SHP77 (cell line): ENCODE measurements around the gene ZNF438.
A peak's percentile ranks its signal among the peaks of the same experiment; 100 is the strongest.

Source experiments
- DNase-seq, 2 experiments: peaks; one replicate each; lab custom pipeline; 2025; lab: John Stamatoyannopoulos, UW

Gene ZNF438

DNA sequence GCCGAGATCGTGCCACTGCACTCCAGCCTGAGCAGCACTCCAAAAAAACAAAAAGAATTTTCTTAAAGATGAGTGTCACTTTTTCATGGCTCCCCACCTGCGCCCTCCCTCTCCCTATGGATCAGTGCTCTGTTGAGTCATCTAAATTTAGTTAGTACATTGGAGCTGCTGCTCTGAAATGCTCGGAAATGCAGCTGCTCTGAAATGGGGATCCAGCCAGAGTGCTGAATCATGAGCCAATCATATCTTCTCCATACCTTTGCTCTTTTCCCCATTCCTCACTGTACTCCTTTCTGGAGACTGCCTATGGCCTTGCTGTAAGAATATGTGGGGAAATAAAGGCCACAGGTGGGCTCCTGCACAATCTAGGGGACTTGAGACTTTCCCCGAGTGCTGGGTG lies 188.8 kb downstream of the ZNF438 start:
- no peak for DNase-seq

DNA sequence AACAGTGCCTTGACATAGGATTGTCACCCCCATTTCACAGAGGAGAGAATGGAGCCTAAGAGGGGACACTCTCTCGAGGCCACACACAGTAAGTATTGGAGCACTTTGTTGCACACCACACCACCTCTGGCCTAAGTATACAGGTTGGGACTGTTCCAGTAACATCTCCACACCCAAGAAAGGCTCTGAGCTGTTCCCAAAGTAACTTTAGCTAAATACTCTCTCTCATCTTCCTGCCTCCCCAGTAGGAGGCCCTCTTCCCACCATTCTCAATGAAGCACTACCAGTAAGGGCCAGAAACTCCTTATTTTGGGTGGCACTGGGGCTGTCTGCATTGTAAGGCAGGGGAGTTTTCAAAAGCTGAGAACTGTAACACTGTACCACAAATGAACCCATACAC lies 189.5 kb downstream of the ZNF438 start:
- no peak for DNase-seq

DNA sequence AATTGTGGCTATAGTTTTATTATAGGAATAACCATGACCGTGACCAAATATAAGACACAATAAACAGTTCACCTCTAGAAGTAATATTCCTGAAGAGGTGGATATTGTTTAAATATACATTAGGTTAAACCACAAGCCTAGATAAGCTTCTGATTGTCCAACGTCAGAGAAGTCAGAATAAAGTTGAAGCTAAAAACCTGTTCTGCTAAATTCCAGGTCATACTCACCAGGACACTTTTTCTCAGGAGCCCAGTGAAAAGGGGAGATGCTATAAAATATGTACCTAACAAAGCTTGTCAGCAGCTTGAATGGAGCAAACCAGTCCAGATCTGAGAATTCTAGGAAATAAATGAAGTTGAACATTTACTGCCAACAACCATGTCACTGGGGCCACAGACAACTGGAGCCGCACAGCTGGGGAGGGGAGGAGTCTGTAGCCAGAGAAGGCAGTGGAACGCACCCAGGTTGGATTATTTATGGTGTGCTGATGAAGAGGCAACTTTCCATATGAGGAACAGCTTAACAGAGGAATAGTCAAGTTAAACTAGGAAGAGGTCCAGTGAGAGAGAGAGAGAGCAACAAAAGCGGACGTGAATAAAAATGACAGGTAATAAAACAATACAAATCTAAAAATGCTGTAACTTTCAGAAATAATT lies 191.1 kb downstream of the ZNF438 start:
- no peak for DNase-seq

DNA sequence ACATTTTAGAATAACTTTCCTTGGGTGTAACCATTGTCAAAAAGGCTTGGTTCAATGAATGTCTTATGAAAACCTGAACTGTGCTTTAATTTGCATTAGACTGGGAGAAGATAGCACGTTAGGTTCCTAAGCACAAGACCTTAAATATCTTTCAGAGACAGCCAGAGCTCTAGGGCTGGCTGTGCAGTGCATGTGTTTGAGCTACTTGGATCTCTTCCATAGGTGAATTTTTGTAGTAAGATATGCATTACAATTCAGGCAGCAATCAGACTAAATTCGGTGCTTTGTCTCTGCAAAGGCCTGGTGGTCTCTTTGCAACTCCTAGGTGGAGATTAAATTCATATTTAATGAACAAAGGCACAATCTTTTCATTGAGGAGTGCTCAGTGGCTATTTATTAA lies 192.0 kb downstream of the ZNF438 start:
- no peak for DNase-seq

DNA sequence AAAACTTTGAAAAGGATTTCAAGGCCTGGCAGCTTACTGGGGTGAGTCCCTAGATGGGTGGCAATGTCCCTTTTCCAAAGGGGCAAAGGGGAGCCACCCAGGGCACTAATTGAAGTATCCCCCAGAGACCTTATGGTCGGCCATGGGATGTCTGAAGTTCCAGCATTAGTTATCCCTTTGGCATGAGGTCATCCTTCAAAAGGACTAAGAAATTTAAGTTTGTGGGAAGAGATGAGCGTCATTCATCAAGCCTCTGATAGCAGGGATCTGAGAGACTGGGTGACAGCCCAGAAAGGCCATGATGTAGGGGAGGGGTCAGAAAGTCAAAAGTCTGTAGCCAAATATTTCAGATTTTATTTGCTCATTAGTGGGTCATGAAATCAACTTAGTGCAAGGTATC lies 195.3 kb downstream of the ZNF438 start:
- no peak for DNase-seq

DNA sequence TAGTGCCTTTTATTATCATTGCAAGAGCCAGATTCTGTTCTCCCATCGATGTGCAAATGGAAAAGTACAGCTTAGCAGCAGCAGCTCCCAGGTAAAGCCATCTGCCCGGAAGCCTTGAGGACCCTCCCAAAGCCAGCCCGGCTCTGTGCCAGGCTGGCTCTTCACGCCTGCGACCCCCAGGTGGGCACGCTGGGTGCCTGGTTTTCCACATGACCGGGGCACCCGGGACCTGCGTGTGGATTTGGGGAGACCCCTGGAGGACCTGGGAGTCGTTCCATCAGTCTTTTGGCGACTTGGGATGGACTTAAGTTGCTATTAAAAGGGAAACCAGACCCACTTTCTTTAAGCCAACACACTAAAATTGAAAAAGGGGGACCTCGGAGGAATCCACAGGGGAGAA lies 196.5 kb downstream of the ZNF438 start:
- DNase-seq = no peak

DNA sequence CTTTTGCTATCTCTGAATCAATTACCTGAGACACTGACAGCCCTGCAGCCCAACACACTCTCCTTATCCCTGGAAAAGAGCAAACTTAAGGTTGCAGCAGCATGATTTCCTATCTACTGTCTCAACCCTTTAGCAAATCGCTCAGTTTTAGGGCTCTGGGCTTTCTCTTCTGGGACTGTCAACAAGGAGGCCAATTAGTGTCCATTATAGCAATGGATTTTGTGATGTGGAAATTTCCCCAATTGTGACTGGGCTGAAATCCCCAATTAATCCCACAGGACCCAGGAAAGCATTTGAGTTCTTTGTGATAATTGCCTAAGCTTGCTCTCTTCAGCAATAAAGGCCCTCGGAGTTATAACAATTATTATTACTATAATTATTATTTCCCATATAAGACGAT lies 197.0 kb downstream of the ZNF438 start:
- DNase-seq = no peak

DNA sequence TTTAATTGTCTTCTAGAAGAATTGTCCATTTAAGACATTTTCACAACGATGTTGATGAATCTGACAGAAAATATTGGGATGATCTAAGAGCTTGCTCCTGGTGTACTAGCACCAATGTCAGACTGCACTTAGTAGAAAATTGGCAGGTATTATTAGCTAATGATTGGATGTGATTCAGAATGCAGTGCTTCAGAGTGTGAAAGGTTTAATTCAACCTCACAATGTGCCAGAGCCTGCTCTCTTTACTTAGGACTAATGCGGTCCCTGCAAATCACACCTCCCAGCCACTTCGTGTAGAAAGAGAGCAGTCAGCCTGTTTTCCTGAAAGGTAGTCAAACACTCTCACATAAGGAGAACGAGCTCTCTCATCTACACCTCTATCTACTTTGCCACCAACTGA lies 197.5 kb downstream of the ZNF438 start:
- no peak for DNase-seq

DNA sequence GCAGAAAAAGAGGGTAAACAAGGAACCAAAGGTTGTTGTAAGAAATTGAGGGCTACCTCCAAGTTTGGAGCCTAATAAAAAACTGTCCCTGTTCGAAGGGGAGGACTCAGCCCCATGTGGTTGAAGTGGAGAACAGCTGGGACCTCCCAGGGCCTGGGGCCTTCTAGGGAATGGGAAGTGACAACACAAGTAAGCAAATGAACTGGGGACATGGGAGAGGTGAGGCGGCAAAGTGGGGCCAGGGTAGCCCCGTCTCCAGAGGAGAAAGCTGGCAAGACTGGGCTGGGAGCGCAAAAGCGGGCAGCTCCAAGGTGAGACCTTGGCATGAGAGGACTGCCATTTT lies 198.1 kb downstream of the ZNF438 start:
- no peak for DNase-seq

DNA sequence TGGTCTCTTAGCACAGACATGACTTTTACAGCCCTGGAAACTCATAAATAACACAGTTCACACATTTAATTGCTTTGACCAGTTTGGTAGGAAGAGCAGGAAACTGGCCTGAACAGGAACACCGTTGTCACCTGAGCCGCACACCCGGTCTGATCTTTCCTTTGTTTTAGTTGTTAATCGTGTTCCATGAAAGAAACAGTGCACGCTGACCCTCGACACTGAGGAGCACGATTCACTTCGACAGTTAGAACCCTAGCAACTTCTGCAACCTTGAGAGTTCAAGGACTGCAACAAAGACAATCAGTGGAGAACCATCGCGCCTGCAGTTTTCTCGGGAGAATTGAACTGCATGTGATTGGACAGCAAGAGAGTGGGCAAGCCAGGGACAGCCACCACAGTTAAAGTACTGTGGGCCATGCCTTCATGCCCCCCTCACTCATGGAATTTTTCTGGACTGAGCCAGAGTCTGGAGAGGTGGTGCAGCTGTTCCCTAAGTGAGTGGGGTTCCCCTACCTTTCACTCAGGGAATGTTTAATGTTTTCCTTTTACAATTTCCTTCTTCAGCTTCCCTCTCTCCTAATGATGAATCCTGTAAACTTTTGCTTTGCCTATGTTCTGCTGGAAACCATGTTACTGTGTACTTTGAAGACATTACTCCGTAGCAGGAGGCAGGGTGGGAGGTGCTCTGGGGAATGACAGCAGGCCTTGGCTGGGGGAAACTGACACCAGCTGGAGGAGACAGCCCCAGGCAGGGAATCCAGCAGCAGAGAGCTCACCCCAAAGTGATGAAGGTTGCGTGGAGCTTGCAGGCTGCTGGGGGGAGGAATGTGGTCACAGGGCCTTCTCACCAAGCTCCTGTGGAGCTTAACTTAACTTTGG lies 198.7 kb downstream of the ZNF438 start:
- DNase-seq = no peak

DNA sequence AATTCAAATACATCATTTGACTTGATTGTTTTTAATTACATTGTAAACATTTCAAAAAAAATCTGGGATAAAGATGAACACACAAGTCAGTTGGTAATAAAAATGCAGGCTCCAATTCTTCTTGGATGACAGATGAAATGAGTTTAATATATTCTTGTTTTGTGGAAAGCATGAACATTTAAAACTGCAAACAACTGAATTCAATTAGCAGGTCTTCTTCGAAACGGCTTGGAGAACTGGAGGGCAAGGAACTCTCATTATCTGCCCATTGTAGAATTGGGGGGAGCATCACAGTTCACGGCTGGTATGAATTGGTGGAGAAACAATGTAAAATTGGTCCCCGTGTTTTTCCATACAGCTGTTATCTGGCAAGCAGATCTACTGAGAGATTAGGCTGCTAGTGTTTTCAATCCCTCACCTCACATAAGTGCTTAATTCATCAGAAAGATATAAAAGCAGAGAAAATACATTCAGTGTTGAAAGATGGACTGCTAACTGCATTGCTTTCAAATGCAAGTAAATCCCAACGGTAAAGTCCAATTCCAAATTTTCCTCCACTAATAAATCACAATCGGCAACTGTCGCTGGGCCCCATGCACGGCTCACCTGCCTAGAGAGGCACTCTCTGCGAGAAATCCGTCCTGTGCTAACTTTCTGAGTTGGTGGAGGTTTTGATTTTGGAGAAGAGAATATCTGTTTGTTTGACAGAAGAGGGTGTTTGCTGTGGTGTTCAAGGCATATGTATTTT lies 199.5 kb downstream of the ZNF438 start:
- no peak for DNase-seq

DNA sequence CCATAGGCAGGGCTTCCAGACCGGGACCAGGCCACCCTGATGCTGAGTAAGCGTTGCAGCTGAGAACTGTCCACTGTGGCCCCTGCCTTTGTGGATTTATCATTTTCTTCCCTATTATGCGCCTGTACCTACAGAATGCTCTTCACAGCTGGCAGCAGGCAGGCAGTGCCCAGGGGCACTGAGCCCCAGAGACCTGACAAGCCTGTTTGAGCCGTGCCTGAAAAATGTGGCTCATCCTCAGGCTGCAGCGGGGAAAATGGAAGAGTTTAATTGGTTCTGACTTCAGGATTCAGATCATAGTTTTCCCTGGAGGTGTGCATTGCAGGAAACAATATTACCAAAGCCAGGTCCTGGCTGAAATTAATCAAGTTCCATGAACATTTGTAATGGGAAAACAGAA lies 200.2 kb downstream of the ZNF438 start:
- no peak for DNase-seq

DNA sequence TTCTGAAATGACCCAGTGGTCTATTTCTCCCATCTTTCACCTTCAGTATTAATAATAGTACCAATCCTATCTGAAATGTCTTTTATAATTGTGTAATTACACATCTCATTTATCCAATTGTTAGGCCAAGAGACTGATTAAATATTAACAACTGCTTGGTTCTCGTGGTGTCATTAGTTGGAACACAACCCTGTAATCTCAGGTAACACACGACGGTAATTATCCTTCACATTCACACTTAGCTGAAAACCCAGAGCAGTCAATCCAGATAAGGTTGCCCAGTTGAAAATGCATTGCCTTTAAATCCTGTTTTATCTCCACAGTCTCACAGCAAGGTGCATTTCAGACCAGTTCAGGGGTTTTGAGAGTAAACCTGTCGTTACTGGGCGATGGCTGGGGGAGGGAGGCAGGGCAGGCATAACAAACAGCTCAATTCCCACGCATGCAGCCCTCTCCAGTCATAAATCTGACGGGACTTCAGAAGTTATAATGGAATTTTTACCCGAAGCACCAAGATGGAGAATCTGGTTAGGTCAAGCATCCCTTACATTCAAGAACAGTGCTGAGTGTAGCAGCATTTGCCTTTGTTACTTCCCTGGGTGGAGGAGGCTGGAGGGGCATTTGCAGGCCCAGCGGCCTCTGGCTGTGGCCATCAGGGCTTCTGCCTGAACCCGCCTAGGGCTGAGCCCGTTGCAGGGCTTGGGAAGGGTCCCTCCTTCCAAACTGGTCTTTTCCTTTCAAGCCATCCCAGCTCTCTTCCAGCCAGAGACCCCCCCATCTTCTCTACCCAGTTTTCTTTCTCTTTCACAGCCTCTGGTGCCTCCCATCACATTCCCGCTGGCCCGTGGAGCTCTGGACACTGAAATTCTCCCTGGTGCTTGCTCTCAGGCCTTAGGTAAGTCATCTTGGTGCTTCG lies 201.1 kb downstream of the ZNF438 start:
- no peak for DNase-seq

DNA sequence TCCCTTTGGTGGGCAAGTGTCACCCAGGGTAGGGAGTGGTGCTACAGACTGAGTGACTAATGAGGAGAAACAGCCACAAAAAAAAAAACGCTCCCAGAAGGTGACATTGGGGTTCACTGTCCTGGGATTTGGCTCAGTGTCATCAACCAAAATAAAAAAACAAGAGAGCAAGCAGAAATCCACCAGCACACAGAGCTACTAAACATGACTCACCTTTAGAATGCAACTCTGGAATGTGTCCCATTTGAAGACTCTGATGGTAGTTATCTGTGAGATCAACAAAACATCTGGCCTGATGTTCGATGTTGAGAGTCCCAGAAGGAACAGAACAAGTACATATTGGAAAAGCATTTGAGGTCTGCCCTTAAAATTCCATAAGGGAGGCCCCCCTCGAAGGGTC lies 201.8 kb downstream of the ZNF438 start:
- DNase-seq = no peak

DNA sequence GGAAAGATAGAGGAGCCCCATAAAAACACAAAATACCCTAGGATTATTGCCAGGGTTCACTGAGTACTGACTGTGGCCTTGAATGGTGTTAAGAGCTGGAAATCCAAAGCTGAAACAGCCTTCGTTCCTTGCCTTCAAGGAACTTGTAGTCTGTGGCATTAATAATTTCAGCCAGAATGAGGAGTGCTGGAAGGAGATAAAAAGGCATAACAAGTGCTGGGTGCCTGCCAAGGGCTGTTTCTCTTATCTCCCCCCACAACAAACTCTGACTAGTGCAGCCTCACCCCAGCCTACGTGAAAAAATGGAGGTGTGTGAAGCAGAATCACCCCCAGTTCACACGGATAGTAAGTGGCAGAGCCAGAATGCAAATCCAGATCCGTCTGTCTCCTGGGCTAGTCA lies 203.0 kb downstream of the ZNF438 start:
- DNase-seq = no peak

DNA sequence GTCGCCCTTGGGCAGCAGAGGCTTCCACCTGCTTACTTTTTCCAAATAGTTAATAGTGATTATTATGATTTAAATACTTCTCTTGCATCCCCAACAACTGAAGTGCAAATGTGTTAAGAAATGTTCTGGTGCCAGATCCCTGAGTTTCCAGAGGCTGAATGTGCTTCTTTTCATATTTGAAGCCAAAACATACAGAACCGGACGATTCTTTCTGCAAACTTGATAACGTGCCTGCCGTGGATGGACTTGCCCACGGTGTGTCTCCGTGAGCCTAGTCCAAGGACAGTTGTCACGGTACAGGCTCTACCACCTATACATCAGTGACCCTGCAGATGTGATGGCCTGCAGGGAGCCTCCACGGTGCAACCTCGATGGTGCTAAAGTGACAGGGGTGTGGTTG lies 203.5 kb downstream of the ZNF438 start:
- DNase-seq = no peak

DNA sequence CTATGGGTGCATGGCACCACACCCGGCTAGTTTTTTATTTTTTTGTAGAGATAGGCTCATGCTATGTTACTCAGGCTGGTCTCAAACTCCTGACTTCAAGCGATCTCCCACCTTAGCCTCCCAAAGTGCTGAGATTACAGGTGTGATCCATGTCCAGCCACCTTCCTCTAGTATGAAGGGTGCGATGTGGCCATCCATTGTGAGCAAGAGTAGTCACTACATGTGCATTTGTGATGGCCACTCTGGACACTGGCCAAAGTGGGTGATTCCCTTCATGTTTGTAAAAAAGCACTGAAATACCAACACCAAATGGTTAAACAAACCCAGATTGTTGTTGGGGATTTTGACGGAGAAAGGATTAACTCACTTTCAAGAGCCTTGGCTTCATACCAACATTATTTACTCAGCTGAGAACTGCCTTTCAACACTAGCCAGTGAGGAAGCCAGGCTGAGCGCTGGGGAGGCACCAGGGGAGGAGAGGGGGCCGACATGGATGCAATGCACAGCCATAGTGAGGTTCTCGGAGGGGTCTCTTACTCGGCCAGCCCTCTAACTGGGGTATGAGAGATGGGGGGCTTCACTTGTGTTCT lies 204.0 kb downstream of the ZNF438 start:
- peak; percentile 65 to 68 for DNase-seq

DNA sequence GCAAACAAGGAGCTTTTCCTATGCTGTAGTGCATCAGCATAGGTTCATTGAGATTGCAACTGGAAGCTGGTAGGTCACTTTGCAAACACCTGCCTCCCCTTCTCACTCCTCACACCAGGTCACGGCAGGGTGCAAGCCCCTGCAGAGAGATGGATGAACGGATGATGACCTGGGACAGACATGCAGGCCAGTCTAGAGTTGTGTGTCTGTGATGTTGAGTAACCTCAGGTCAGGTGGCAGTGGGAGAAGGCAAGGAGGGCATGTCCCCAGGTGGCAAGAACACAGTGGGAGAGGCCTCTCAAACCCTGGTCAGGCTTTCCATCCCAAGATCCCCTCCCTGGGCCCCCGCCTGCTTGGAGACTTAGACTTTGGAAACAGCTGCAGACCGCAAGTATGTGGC lies 205.0 kb downstream of the ZNF438 start:
- DNase-seq = no peak

DNA sequence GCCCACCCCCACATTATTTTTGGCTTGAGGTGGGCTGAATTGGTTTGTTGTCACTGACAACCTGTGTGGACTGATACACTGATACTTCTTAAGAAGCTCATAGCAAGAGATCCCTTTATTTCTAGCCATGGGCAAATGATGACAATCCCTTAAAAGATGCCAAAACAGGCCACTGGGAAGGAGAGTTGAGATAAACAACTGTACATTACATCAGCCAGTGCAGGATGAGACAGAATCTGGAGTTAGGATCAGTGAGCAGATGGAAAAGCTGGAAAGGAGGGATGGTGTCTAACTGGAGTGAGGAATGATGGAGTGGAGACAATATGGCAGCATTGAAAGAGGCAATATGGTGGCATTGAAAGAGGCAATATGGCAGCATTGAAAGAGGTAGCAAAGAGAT lies 206.2 kb downstream of the ZNF438 start:
- DNase-seq = no peak

DNA sequence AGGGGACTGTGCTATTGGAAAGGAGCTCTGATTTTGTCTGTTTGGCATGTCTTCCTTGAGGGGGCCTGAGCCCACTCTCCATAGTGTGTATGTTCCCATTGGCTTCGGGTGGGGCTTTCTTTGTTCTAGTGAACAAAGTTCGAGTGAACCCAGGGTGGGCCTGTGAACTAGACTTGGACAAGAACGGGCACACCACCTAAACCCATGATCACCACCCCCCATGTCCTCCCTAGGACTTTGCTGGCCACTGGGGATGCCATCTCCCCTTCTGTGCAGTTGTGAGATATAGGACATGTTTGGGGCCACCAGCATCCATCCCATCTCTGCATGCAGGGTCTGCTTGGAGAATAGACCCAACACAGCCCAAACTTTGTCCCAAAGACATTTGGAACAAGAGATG lies 206.6 kb downstream of the ZNF438 start:
- DNase-seq = no peak

DNA sequence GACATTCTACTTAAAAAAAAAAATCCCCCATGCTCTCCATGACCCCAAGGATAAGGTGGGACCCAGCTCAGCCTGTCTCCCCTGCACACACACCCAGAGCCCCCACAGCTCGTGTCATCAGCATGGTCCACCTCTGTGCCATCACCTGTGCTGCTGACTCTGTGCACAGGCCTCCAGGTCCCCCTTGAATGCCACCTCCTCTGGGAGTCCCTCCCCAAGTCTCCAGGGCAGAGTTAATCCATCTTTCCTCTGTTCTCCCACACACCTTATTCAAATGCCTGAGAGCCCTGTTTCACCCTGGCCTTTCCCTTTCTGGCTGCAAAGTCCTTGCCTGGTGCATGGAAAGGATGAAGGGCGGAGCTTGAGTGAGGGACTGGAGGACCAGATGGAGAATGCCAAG lies 208.0 kb downstream of the ZNF438 start:
- DNase-seq = no peak
